HG03280 (cell line): ENCODE data around the gene ACER3.
"Not testable (repeated sequence)": the region's sequence is repeated elsewhere in the genome, so short reads cannot be mapped to it uniquely, and the experiment has no call there.

Experiments
- ATAC-seq: cut with Tn5 transposase; IDR thresholded peaks from one replicate; pipeline ENCODE4 v1.9.1; 2021; ENCODE audit warnings: mild to moderate bottlenecking, moderate library complexity; ENCODE audit not compliant: unreplicated experiment

ACER3 gene

GRCh38 chr11:76860539-76861475, at the start of gene ACER3:
Gene ACER3 (plus strand): TSS chr11:76860918. CDS start chr11:76860977, 59 bp downstream.
- peak; percentile 98 for ATAC-seq

- no peak for ATAC-seq
Measured at GRCh38 chr11:76811259-76811658, 49.5 kb upstream of the ACER3 start.

- no peak for ATAC-seq
Measured at GRCh38 chr11:76814414-76814813, 46.3 kb upstream of the ACER3 start.

GRCh38 chr11:76815678-76816077, 45.0 kb upstream of the ACER3 start:
- ATAC-seq, result not testable (repeated sequence)

- ATAC-seq, result no peak
Measured at GRCh38 chr11:76820184-76820566, 40.5 kb upstream of the ACER3 start.

- ATAC-seq, result not testable (repeated sequence)
Measured at GRCh38 chr11:76821396-76821795, 39.3 kb upstream of the ACER3 start.

- no peak for ATAC-seq
Measured at GRCh38 chr11:76822406-76822805, 38.3 kb upstream of the ACER3 start.

- no peak for ATAC-seq
Measured at GRCh38 chr11:76823481-76824028, 37.2 kb upstream of the ACER3 start.

GRCh38 chr11:76824083-76824939, 36.4 kb upstream of the ACER3 start:
- ATAC-seq, result no peak

- no peak for ATAC-seq
Measured at GRCh38 chr11:76824980-76825725, 35.6 kb upstream of the ACER3 start.

- no peak for ATAC-seq
Measured at GRCh38 chr11:76825726-76826396, 34.9 kb upstream of the ACER3 start.

- ATAC-seq, result not testable (repeated sequence)
Measured at GRCh38 chr11:76826508-76826907, 34.2 kb upstream of the ACER3 start.

- ATAC-seq, result not testable (repeated sequence)
Measured at GRCh38 chr11:76827005-76827404, 33.7 kb upstream of the ACER3 start.

GRCh38 chr11:76830639-76831327, 29.9 kb upstream of the ACER3 start:
- no peak for ATAC-seq

GRCh38 chr11:76831686-76832310, 28.9 kb upstream of the ACER3 start:
- ATAC-seq, result no peak

GRCh38 chr11:76832361-76832760, 28.4 kb upstream of the ACER3 start:
- no peak for ATAC-seq

- ATAC-seq, result no peak
Measured at GRCh38 chr11:76834151-76834550, 26.6 kb upstream of the ACER3 start.

- ATAC-seq, result no peak
Measured at GRCh38 chr11:76835036-76835435, 25.7 kb upstream of the ACER3 start.
